HepG2 (cell line): ENCODE data around the gene BRPF1. TPM values are rescaled to one million over a fixed set of nuclear protein-coding genes. Genes with fewer than 3 reads are reported as not detected.

Experiments
- ATAC-seq: fragments of 200-7000 bp; cut with Tn5 transposase; 3 replicates; pipeline ENCODE4 v1.9.1; 2020; ENCODE audit warnings: mild to moderate bottlenecking, moderate library complexity
- BruUV-seq: library from RNA; stranded (reverse); fragments of 400-500 nt; replicated peaks from 2 replicates; lab custom pipeline; 2021; lab: Mats Ljungman, UMichigan
- CTCF ChIA-PET: fragments of 300-600 bp; formaldehyde crosslinking; extraction: SDS; loops from one replicate; lab custom pipeline; 2021; ENCODE audit warnings: low total read pairs, inconsistent platforms, low intra/inter-chr PET ratio; lab: Yijun Ruan, JAX
- POLR2A ChIA-PET: fragments of 350-600 bp; sonication (Branson Sonifier 250); formaldehyde crosslinking; loops from one replicate; lab custom pipeline; 2020; ENCODE audit warnings: antibody characterized with exemption, inconsistent platforms; lab: Yijun Ruan, JAX
- DNase-seq: peaks from one replicate; pipeline ENCODE4 v3.0.0-alpha.2; 2015; ENCODE audit warnings: low spot score
- FAIRE-seq: peaks from 3 replicates; lab custom pipeline; 2011; peaks lifted over from hg19 to GRCh38; lab: Jason Lieb, UNC
- H2AFZ ChIP-seq: one replicate; pipeline ENCODE4 v1.6.1; 2011; ENCODE audit warnings: low read length, inconsistent platforms
- H3K27ac ChIP-seq: fragments of 300-600 bp; 3 replicates; pipeline ENCODE4 v1.8.0; 2011; ENCODE audit warnings: mixed run types, mild to moderate bottlenecking, mixed read lengths, low read length, inconsistent platforms; ENCODE audit not compliant: insufficient read depth; ENCODE audit errors: extremely low read length
- H3K27me3 ChIP-seq, 2 experiments: fragments of 200-600 bp in 1 of 2; 2 replicates in 1 of 2; 3 replicates in 1 of 2; pipeline versions ENCODE4 v1.6.0 to v1.8.0; 2011; ENCODE audit warnings: low read length in 2 of 2, mild to moderate bottlenecking in 2 of 2, moderate library complexity in 2 of 2, inconsistent platforms in 1 of 2; ENCODE audit not compliant: insufficient read depth in 2 of 2, control insufficient read depth in 1 of 2
- H3K36me3 ChIP-seq, 2 experiments: fragments of 200-600 bp in 1 of 2; replicated peaks in 1 of 2; 2 replicates in 1 of 2; 3 replicates in 1 of 2; pipeline versions ENCODE4 v1.5.1 to v1.8.0; 2011; ENCODE audit warnings: low read length in 2 of 2, inconsistent platforms in 1 of 2; ENCODE audit not compliant: insufficient read depth in 2 of 2, control insufficient read depth in 1 of 2
- H3K4me1 ChIP-seq: 2 replicates; pipeline ENCODE4 v1.5.1; 2012; ENCODE audit warnings: low read length, inconsistent platforms; ENCODE audit not compliant: insufficient read depth
- H3K4me2 ChIP-seq: 2 replicates; pipeline ENCODE4 v1.6.0; 2011; ENCODE audit warnings: low read depth, low read length, inconsistent platforms
- H3K4me3 ChIP-seq, 3 experiments: fragments of 200-600 bp in 1 of 3; sonication (generic), shearing (Covaris generic) in 1 of 3; replicated peaks in 1 of 3; 2 replicates each; pipeline ENCODE4 v1.5.1; 2011 to 2016; ENCODE audit warnings: low read length in 3 of 3, inconsistent platforms in 2 of 3, low read depth in 2 of 3, mild to moderate bottlenecking in 2 of 3, control low read depth in 1 of 3, mixed read lengths in 1 of 3; ENCODE audit not compliant: insufficient read depth in 1 of 3
- H3K79me2 ChIP-seq: one replicate; pipeline ENCODE4 v1.6.1; 2011; ENCODE audit warnings: low read length, inconsistent platforms; ENCODE audit not compliant: insufficient read depth
- H3K9ac ChIP-seq: 2 replicates; pipeline ENCODE4 v1.6.0; 2011; ENCODE audit warnings: mild to moderate bottlenecking, low read depth, low read length, inconsistent platforms; ENCODE audit not compliant: insufficient read depth
- H3K9me3 ChIP-seq: 2 replicates; pipeline ENCODE4 v1.5.1; 2012; ENCODE audit warnings: mild to moderate bottlenecking, low read length
- H4K20me1 ChIP-seq: 2 replicates; pipeline ENCODE4 v1.6.0; 2011; ENCODE audit warnings: inconsistent platforms, mild to moderate bottlenecking, low read length, moderate library complexity; ENCODE audit not compliant: insufficient read depth
- ELF1 ChIP-seq: sonication (generic); formaldehyde crosslinking; IDR thresholded peaks from 2 replicates; pipeline ENCODE4 v1.4.0; 2020; ENCODE audit warnings: missing genetic modification reagents
- FOSL2 ChIP-seq: sonication (generic); formaldehyde crosslinking; IDR thresholded peaks from 2 replicates; pipeline ENCODE4 v1.4.0; 2020; ENCODE audit warnings: missing genetic modification reagents
- GLI4 ChIP-seq: sonication (generic); formaldehyde crosslinking; IDR thresholded peaks from 2 replicates; pipeline ENCODE4 v1.5.1; 2020; ENCODE audit warnings: missing genetic modification reagents, mild to moderate bottlenecking, moderate library complexity, borderline replicate concordance
- GPN1 ChIP-seq: sonication (generic); formaldehyde crosslinking; IDR thresholded peaks from 2 replicates; pipeline ENCODE4 v1.5.1; 2020; ENCODE audit warnings: missing genetic modification reagents, borderline replicate concordance
- HOXD1 ChIP-seq: sonication (generic); formaldehyde crosslinking; IDR thresholded peaks from 2 replicates; pipeline ENCODE4 v1.5.0; 2020; ENCODE audit warnings: missing genetic modification reagents
- NFYC ChIP-seq: IDR thresholded peaks from 2 replicates; pipeline ENCODE4 v1.6.1; 2016; ENCODE audit warnings: missing genetic modification reagents, missing compliant biosample characterization
- POLR2G ChIP-seq: fragments of 200-400 bp; formaldehyde crosslinking; IDR thresholded peaks from 2 replicates; pipeline ENCODE4 v1.6.1; 2018; ENCODE audit warnings: mild to moderate bottlenecking, low read depth, low read length, moderate library complexity
- SIN3B ChIP-seq: fragments of 150-350 bp; IDR thresholded peaks from 2 replicates; pipeline ENCODE4 v1.6.1; 2014; ENCODE audit warnings: low read length
- SMAD3 ChIP-seq: sonication (generic); formaldehyde crosslinking; IDR thresholded peaks from 2 replicates; pipeline ENCODE4 v1.4.0; 2020; ENCODE audit warnings: missing genetic modification reagents
- SMARCC2 ChIP-seq: fragments of 450-650 bp; IDR thresholded peaks from 2 replicates; pipeline ENCODE4 v1.6.1; 2017; ENCODE audit warnings: antibody characterized with exemption, mild to moderate bottlenecking
- TGIF2 ChIP-seq: IDR thresholded peaks from 2 replicates; pipeline ENCODE4 v1.6.1; 2016; ENCODE audit warnings: control low read depth, missing compliant biosample characterization
- USF2 ChIP-seq, 2 experiments: sonication (generic) in 1 of 2; formaldehyde crosslinking in 1 of 2; IDR thresholded peaks; 2 replicates each; pipeline versions ENCODE4 v1.5.1 to v1.6.1; 2011 to 2020; ENCODE audit warnings: borderline replicate concordance in 1 of 2, low read depth in 1 of 2, low read length in 1 of 2, mild to moderate bottlenecking in 1 of 2, missing genetic modification reagents in 1 of 2, moderate library complexity in 1 of 2
- ZBTB42 ChIP-seq: sonication (generic); formaldehyde crosslinking; IDR thresholded peaks from 2 replicates; pipeline ENCODE4 v1.5.0; 2020; ENCODE audit warnings: mild to moderate bottlenecking, missing genetic modification reagents
- ZFP82 ChIP-seq: sonication (generic); formaldehyde crosslinking; IDR thresholded peaks from 2 replicates; pipeline ENCODE4 v1.5.1; 2020; ENCODE audit warnings: mild to moderate bottlenecking, missing genetic modification reagents, borderline replicate concordance
- ZMYM2 ChIP-seq: sonication (generic); formaldehyde crosslinking; IDR thresholded peaks from 2 replicates; pipeline ENCODE4 v1.8.0; 2022; ENCODE audit warnings: mild to moderate bottlenecking, missing genetic modification reagents
- ZNF180 ChIP-seq: sonication (generic); formaldehyde crosslinking; IDR thresholded peaks from 2 replicates; pipeline ENCODE4 v1.4.0; 2020; ENCODE audit warnings: low read depth, missing genetic modification reagents, borderline replicate concordance
- ZNF263 ChIP-seq: sonication (generic); formaldehyde crosslinking; IDR thresholded peaks from 2 replicates; pipeline ENCODE4 v1.4.0; 2020; ENCODE audit warnings: missing genetic modification reagents
- ZNF292 ChIP-seq: sonication (generic); formaldehyde crosslinking; IDR thresholded peaks from 2 replicates; pipeline ENCODE4 v1.8.1; 2022; ENCODE audit warnings: mild to moderate bottlenecking, low read depth, missing genetic modification reagents, borderline replicate concordance
- ZNF296 ChIP-seq: sonication (generic); formaldehyde crosslinking; conservative IDR thresholded peaks from 2 replicates; pipeline ENCODE4 v1.5.0; 2020; ENCODE audit warnings: mild to moderate bottlenecking, missing genetic modification reagents
- ZNF335 ChIP-seq: sonication (generic); formaldehyde crosslinking; IDR thresholded peaks from 2 replicates; pipeline ENCODE4 v1.4.0; 2020; ENCODE audit warnings: missing genetic modification reagents
- ZNF350 ChIP-seq: sonication (generic); formaldehyde crosslinking; IDR thresholded peaks from 2 replicates; pipeline ENCODE4 v1.4.0; 2020; ENCODE audit warnings: mild to moderate bottlenecking, low read depth, missing genetic modification reagents, borderline replicate concordance
- ZNF550 ChIP-seq: sonication (generic); formaldehyde crosslinking; IDR thresholded peaks from 2 replicates; pipeline ENCODE4 v1.4.0; 2020; ENCODE audit warnings: mild to moderate bottlenecking, missing genetic modification reagents, borderline replicate concordance
- ZNF614 ChIP-seq: IDR thresholded peaks from 2 replicates; pipeline ENCODE4 v1.6.1; 2018; ENCODE audit warnings: missing biosample characterization, missing genetic modification reagents, inconsistent platforms, borderline replicate concordance
- WGBS: methylation state at CpG from one replicate; pipeline ENCODE4 v1.1.6; 2017; ENCODE audit warnings: low lambda C conversion rate; 5-methylcytosine and 5-hydroxymethylcytosine counted together
- in situ Hi-C: cut with HindIII; loops from 2 replicates; pipeline ENCODE4 v1.10.0; 2017; ENCODE audit warnings: low pct_unique_long_range_greater_than_20kb; ENCODE audit not compliant: extremely low pct_ligation_motif_present
- intact Hi-C: fragments of 100-400 bp; cut with micrococcal nuclease; formaldehyde crosslinking; loops from one replicate; pipeline ENCODE4 v1.10.0; 2022; ENCODE audit not compliant: unreplicated experiment
- polyA plus RNA-seq, 8 experiments: library from polyadenylated mRNA; depleted of rRNA in 3 of 8; stranded (reverse) in 7 of 8; unstranded in 1 of 8; fragments of >200 nt; fragmentation: Illumina TruSeq in 4 of 8; extraction: Trizol in 4 of 8; gene quantifications; 2 replicates each; pipeline versions ENCODE4 v1.2.1 to v1.2.3, GENCODE V29; 2011 to 2016; ENCODE audit warnings: low read depth in 4 of 8, missing spikeins in 1 of 8, mixed read lengths in 1 of 8; ENCODE audit not compliant: insufficient read depth in 1 of 8
- total RNA-seq, 5 experiments: library from RNA; depleted of rRNA; stranded (reverse); fragments of >200 nt; fragmentation: Illumina TruSeq; extraction: Trizol; gene quantifications; 2 replicates each; pipeline ENCODE4 v1.2.3, GENCODE V29; 2016; ENCODE audit warnings: low read depth in 1 of 5

Gene BRPF1
- total and polyA plus RNA-seq, 2 of the 13 experiments (the other 11 are each of a cell fraction or from before 2014, with no cell fraction given): 7.3 to 10.0 TPM

DNA sequence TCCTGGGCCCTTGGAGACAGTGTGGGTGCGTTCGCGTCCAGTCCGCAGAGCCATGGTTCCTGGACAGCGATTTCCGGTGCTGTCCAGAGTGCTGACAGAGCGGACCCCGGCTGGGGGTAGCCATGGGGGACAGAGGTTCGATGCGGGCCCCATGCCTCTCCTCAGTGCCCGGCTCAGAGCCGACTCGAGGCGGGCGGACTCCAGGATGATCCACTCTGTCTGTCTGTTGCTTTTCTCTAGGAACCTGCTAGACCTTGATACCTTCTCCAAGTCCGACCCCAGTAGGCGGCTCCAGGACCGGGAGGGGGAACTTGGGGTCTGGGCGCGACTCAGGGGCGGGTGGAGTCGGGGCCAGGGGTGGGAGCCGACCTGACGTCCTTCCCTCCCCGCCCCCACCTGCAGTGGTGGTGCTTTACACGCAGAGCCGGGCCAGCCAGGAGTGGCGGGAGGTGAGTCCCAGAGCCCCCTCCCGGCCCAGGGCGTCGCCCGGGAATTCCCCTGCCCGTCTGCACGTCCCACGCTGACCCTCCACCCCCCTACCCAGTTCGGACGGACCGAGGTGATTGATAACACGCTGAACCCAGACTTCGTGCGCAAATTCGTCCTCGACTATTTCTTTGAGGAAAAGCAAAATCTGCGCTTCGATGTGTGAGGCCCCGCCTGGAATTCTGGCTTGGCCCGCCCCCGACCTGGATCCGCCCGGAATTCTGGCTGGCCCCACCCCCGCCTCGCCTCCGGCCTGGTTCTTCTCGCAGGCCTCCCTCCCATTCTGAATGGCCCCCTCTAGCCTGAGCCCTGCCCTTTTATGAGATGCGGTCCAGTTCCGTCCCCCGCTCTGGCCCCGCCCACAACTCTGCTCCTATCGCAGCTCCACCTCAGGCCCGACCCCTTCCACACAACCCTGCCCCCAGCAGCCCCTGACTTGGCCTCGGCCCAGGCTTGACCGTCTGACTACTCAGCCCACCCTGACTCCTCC is 26.9 kb upstream of the BRPF1 start:
- BruUV-seq: no TSS peak
- Histone ChIP-seq H3K79me2 (no peaks in the 10 kb centered on the region), H3K4me1 (peaks cover 12% of the 10 kb centered on the region; the same call in 1 of the 2 replicates), H3K9ac (0 out of 2 replicates have a peak overlapping the region, but pooled peaks have one; percentile 22), H3K27me3 (peaks cover 0 to 1% of the 10 kb centered on the region in 2 experiments; a peak in 2 of 5 replicates), H3K9me3 (no peaks in the 10 kb centered on the region), H4K20me1 (no peaks in the 10 kb centered on the region), H3K4me2 (peak overlapping the region; percentile 76), H2AFZ (no peak overlapping the region), H3K36me3 (peaks cover 0 to 1% of the 10 kb centered on the region in 2 experiments; a peak in 1 of 5 replicates), H3K27ac (no peak overlapping the region), H3K4me3 (peak overlapping the region; percentile 55 to 72 (median 56))
- intact Hi-C loops: no loop called here
- WGBS: 8% methylated on average over 29 of the region's 62 CpGs
- FAIRE-seq (no peak), DNase-seq (peak; percentile 35), ATAC-seq (peak; percentile 74)
- in situ Hi-C loops: no loop called here
- POLR2A ChIA-PET: no interaction called here
- CTCF ChIA-PET: no interaction called here
- TF ChIP-seq POLR2G: no peak
- peak; percentile 91 for TF ChIP-seq SMAD3
- TF ChIP-seq ZNF335 (CRISPR knock-in tag): 0 out of 2 replicates have a peak, but pooled peaks have one; percentile 57
- 0 out of 2 replicates have a peak, but pooled peaks have one; percentile 29 for TF ChIP-seq FOSL2 (CRISPR knock-in tag)
- no peak for TF ChIP-seq SIN3B
- no peak for TF ChIP-seq ZNF350
- TF ChIP-seq ZNF614: no peak
- TF ChIP-seq ZNF292 (CRISPR knock-in tag): no peak
- no peak for TF ChIP-seq ZNF180
- no peak for TF ChIP-seq NFYC (CRISPR knock-in tag)
- TF ChIP-seq ZNF550 (CRISPR knock-in tag): no peak
- TF ChIP-seq ZMYM2: no peak
- 0 out of 2 replicates have a peak, but pooled peaks have one; percentile 52 for TF ChIP-seq ZFP82 (CRISPR knock-in tag)
- TF ChIP-seq ZBTB42: no peak
- peak; percentile 66; the same call in 1 of the 2 replicates for TF ChIP-seq ZNF296 (CRISPR knock-in tag)
- no peak for TF ChIP-seq SMARCC2
- TF ChIP-seq TGIF2 (CRISPR knock-in tag): peak; percentile 78; the same call in 1 of the 2 replicates
- TF ChIP-seq USF2 (IDR thresholded peaks at IDR 0.05; ENCODE audit: low read depth, low read length): no peak
- no peak for TF ChIP-seq USF2 (CRISPR knock-in tag; IDR thresholded peaks at IDR 0.05; ENCODE audit: borderline replicate concordance)
- peak; percentile 96; the same call in 1 of the 2 replicates for TF ChIP-seq GPN1 (CRISPR knock-in tag)
- 0 out of 2 replicates have a peak, but pooled peaks have one; percentile 63 for TF ChIP-seq HOXD1
- peak; percentile 44; the same call in 1 of the 2 replicates for TF ChIP-seq ELF1
- 0 out of 2 replicates have a peak, but pooled peaks have one; percentile 50 for TF ChIP-seq GLI4 (CRISPR knock-in tag)
- 0 out of 2 replicates have a peak, but pooled peaks have one; percentile 46 for TF ChIP-seq ZNF263 (CRISPR knock-in tag)
